Measurements from ENCODE around the gene PLIN3.
"Not testable (repeated sequence)": the region's sequence is repeated elsewhere in the genome, so short reads cannot be mapped to it uniquely, and the experiment has no call there.

The PLIN3 gene

GRCh38 chr19:4803736-4804695 is 63.5 kb downstream of the PLIN3 start:
- CTCF ChIA-PET = interaction anchor here (0.8 to 1.3 kb wide), 3 partner anchors 10 to 224 kb away, joined by 3 to 7 read pairs (median 7); no protein-coding TSS in a partner anchor
- peak; percentile 75 for DNase-seq (ENCODE audit: extremely low spot score)
- TF ChIP-seq TARDBP (IDR thresholded peaks at IDR 0.05) (no peak), NFRKB (IDR thresholded peaks at IDR 0.05) (no peak), ELF4 (IDR thresholded peaks at IDR 0.05) (no peak), L3MBTL2 (conservative IDR thresholded peaks at IDR 0.05) (no peak), FOXA1 (IDR thresholded peaks at IDR 0.05) (no peak), LEF1 (IDR thresholded peaks at IDR 0.05; ENCODE audit: borderline replicate concordance) (no peak), HDGF (IDR thresholded peaks at IDR 0.05; ENCODE audit: borderline replicate concordance) (no peak), FOXM1 (IDR thresholded peaks at IDR 0.05; ENCODE audit: borderline replicate concordance) (no peak), FOXK2 (IDR thresholded peaks at IDR 0.05) (no peak), BHLHE40 (IDR thresholded peaks at IDR 0.05; ENCODE audit: borderline replicate concordance) (no peak), SUZ12 (IDR thresholded peaks at IDR 0.05) (no peak), PKNOX1 (IDR thresholded peaks at IDR 0.05) (no peak), SP1 (IDR thresholded peaks at IDR 0.05) (no peak), ZNF384 (IDR thresholded peaks at IDR 0.05) (no peak), ARNT (IDR thresholded peaks at IDR 0.05) (no peak)
- POLR2A ChIA-PET = no interaction called here

GRCh38 chr19:4802711-4803110 is 64.8 kb downstream of the PLIN3 start:
- CTCF ChIA-PET = no interaction called here
- DNase-seq (ENCODE audit: extremely low spot score) = no peak
- POLR2A ChIA-PET = no interaction called here
- TF ChIP-seq BHLHE40 (IDR thresholded peaks at IDR 0.05; ENCODE audit: borderline replicate concordance) (no peak), HDGF (IDR thresholded peaks at IDR 0.05; ENCODE audit: borderline replicate concordance) (no peak), FOXA1 (IDR thresholded peaks at IDR 0.05) (no peak), FOXM1 (IDR thresholded peaks at IDR 0.05; ENCODE audit: borderline replicate concordance) (no peak), L3MBTL2 (conservative IDR thresholded peaks at IDR 0.05) (no peak), SP1 (IDR thresholded peaks at IDR 0.05) (no peak), NFRKB (IDR thresholded peaks at IDR 0.05) (no peak), CTBP1 (IDR thresholded peaks at IDR 0.05; ENCODE audit: borderline replicate concordance) (no peak)

DNA sequence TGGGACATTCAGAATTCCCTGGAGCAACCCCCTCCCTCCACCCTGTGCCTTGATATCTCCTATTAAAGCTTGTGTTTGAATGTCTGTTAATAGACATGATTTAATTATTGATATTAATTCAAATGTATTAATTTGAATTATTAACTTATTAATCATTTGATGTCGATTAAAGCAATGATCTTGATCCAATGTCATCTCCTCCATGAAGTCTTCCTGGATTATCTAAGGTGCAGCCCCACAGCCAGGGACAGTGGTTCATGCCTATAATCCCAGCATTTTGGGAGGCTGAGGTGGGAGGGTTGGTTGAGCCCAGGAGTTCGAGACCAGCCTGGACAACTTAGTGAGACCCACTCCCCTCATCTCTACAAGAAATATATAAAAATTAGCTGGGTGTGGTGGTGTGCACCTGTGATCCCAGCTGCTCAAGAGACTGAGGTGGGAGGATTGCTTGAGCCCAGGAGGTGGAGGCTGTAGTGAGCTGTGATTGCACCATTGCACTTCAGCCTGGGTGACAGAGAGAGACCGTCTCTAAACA is 66.3 kb downstream of the PLIN3 start:
- no peak for DNase-seq (ENCODE audit: extremely low spot score)
- POLR2A ChIA-PET = no interaction called here
- CTCF ChIA-PET = no interaction called here
- TF ChIP-seq BHLHE40 (IDR thresholded peaks at IDR 0.05; ENCODE audit: borderline replicate concordance) = no peak
- no peak for TF ChIP-seq ARNT (IDR thresholded peaks at IDR 0.05)
- no peak for TF ChIP-seq HDGF (IDR thresholded peaks at IDR 0.05; ENCODE audit: borderline replicate concordance)
- TF ChIP-seq L3MBTL2 (conservative IDR thresholded peaks at IDR 0.05) = no peak

DNA sequence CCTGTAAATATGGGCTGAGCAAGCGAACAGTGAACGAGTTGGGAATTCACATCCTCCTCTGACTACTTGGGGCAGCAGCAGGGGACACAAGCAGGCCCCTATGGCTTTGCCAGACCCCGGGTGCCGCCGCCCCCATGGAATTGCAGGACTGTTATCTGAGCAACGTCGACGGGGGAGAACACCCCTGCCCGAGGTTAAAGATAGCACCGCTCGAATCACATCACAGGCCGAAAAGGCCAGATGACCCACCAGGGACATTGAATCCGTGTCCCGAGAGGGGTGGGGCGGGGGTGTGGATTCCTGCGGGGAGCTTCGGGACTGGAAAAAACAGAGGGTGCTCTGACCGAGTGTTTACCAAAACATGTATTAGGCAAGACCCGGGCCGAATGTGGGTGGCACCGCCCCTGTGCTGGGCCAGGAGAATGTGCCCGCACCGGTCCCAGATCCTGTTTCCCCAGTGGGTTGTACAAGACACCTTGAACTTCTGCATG is 66.8 kb downstream of the PLIN3 start:
- CTCF ChIA-PET = no interaction called here
- no peak for DNase-seq (ENCODE audit: extremely low spot score)
- POLR2A ChIA-PET = no interaction called here
- TF ChIP-seq LEF1 (IDR thresholded peaks at IDR 0.05; ENCODE audit: borderline replicate concordance) (no peak), CTBP1 (IDR thresholded peaks at IDR 0.05; ENCODE audit: borderline replicate concordance) (no peak), FOXA1 (IDR thresholded peaks at IDR 0.05) (no peak), BHLHE40 (IDR thresholded peaks at IDR 0.05; ENCODE audit: borderline replicate concordance) (no peak), ZNF384 (IDR thresholded peaks at IDR 0.05) (no peak), L3MBTL2 (conservative IDR thresholded peaks at IDR 0.05) (no peak), PKNOX1 (IDR thresholded peaks at IDR 0.05) (no peak), SP1 (IDR thresholded peaks at IDR 0.05) (no peak), TARDBP (IDR thresholded peaks at IDR 0.05) (no peak), FOXK2 (IDR thresholded peaks at IDR 0.05) (no peak), ELF4 (IDR thresholded peaks at IDR 0.05) (no peak), FOXM1 (IDR thresholded peaks at IDR 0.05; ENCODE audit: borderline replicate concordance) (no peak), SUZ12 (IDR thresholded peaks at IDR 0.05) (no peak)

DNA sequence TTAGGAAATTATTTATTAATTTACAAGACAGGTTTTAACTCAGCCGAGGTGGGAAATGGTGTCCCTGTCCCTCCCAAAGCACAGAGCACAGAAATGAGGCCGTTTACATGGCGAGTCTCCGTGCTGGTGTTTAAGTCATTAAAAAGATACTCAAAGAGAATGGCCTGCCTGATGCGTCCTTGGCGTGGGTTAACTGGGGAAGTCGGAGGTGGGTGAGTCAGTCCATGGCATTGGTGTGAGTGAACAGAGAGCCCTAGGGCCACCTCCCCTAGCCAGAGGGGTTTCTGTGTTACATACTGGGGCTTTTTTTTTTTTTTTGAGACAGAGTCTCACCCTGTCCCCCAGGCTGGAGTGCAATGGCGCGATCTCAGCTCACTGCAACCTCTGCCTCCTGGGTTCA is 72.1 kb downstream of the PLIN3 start:
- POLR2A ChIA-PET = no interaction called here
- no peak for DNase-seq (ENCODE audit: extremely low spot score)
- CTCF ChIA-PET = no interaction called here
- TF ChIP-seq FOXA1 (IDR thresholded peaks at IDR 0.05) = no peak
- TF ChIP-seq NFRKB (IDR thresholded peaks at IDR 0.05) = no peak

DNA sequence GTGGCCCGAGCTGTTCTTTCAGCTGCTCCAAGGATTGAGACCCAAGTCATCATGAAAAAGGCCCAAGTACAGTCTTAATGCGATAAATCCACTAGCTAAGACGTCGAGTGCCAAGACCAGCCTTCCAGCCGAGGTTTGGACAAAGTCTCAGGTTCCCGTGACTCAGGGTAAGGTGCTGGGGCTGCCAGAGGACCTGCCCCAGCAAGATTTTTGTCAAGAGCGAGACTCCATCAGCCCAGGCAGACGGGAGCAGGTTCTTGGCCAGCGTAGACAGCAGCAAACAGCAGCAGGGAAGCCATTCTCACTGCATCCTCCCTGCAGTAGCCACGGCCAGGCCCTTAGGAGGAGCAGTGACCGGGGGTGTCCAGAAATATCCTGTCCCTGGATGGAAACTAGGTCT is 72.5 kb downstream of the PLIN3 start:
- ChIA-PET POLR2A (no interaction called here), CTCF (interaction anchor here (0.6 to 1.0 kb wide), 2 partner anchors 10 to 289 kb away, joined by 6 to 7 read pairs; no protein-coding TSS in a partner anchor)
- no peak for DNase-seq (ENCODE audit: extremely low spot score)
- no peak for TF ChIP-seq FOXA1 (IDR thresholded peaks at IDR 0.05)
- TF ChIP-seq ZNF384 (IDR thresholded peaks at IDR 0.05) = no peak
- TF ChIP-seq LEF1 (IDR thresholded peaks at IDR 0.05; ENCODE audit: borderline replicate concordance) = no peak
- TF ChIP-seq FOXM1 (IDR thresholded peaks at IDR 0.05; ENCODE audit: borderline replicate concordance) = no peak
- TF ChIP-seq BHLHE40 (IDR thresholded peaks at IDR 0.05; ENCODE audit: borderline replicate concordance) = no peak
- no peak for TF ChIP-seq L3MBTL2 (conservative IDR thresholded peaks at IDR 0.05)
- no peak for TF ChIP-seq SP1 (IDR thresholded peaks at IDR 0.05)
- no peak for TF ChIP-seq ARNT (IDR thresholded peaks at IDR 0.05)
- TF ChIP-seq NFRKB (IDR thresholded peaks at IDR 0.05) = no peak
- TF ChIP-seq CTBP1 (IDR thresholded peaks at IDR 0.05; ENCODE audit: borderline replicate concordance) = no peak
- no peak for TF ChIP-seq FOXK2 (IDR thresholded peaks at IDR 0.05)
- no peak for TF ChIP-seq HDGF (IDR thresholded peaks at IDR 0.05; ENCODE audit: borderline replicate concordance)
- TF ChIP-seq ELF4 (IDR thresholded peaks at IDR 0.05) = no peak

DNA sequence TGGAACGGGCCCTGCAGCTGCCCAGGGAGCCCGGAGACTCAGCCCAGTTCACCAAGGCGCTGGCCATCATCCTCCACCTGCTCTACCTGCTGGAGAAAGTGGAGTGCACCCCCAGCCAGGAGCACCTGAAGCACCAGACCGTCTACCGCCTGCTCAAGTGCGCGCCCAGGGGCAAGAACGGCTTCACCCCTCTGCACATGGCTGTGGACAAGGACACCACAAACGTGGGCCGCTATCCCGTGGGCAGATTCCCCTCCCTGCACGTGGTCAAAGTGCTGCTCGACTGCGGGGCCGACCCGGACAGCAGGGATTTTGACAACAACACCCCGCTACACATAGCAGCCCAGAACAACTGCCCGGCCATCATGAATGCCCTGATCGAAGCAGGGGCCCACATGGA is 74.2 kb downstream of the PLIN3 start:
- POLR2A ChIA-PET; CTCF ChIA-PET; DNase-seq (ENCODE audit: extremely low spot score): not testable (repeated sequence)

DNA sequence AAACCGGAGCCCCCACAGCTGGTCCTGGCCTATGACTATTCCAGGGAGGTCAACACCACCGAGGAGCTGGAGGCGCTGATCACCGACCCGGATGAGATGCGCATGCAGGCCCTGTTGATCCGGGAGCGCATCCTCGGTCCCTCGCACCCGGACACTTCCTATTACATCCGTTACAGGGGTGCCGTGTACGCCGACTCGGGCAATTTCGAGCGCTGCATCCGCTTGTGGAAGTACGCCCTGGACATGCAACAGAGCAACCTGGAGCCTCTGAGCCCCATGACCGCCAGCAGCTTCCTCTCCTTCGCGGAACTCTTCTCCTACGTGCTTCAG is 74.6 kb downstream of the PLIN3 start:
- DNase-seq (ENCODE audit: extremely low spot score); POLR2A ChIA-PET; CTCF ChIA-PET: not testable (repeated sequence)

Data from HEK293T (cell line).